Effector CD8-positive, alpha-beta T cell (primary cell): ENCODE data around the gene KIF18B.

ENCODE experiments used
- DNase-seq: peaks from one replicate; lab custom pipeline; 2025; lab: John Stamatoyannopoulos, UW

KIF18B gene

GRCh38 chr17:44940317-44940716 lies 7.3 kb downstream of the KIF18B start:
- no peak for DNase-seq

GRCh38 chr17:44935116-44935515 lies 12.5 kb downstream of the KIF18B start:
- no peak for DNase-seq

GRCh38 chr17:44934745-44935105 lies 12.8 kb downstream of the KIF18B start:
- DNase-seq = no peak

GRCh38 chr17:44933824-44934744 lies 13.5 kb downstream of the KIF18B start:
- no peak for DNase-seq

DNA sequence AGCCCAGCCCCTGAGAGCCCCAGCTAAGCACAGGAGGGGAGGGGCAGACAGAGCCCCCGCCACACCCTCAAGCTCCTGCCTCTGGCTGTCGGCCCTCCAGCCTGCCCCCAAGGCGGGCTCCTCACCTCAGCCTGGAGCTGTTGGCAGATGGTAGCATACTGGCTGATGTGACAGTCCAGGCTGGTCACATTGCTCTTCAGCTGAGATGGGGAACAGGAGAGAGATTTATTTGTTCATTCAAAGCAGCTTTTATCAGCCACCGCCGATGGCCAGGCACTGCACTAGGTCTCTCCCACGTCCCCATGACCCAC lies 14.8 kb downstream of the KIF18B start:
- DNase-seq = no peak

GRCh38 chr17:44932096-44932786 lies 15.3 kb downstream of the KIF18B start:
- no peak for DNase-seq

DNA sequence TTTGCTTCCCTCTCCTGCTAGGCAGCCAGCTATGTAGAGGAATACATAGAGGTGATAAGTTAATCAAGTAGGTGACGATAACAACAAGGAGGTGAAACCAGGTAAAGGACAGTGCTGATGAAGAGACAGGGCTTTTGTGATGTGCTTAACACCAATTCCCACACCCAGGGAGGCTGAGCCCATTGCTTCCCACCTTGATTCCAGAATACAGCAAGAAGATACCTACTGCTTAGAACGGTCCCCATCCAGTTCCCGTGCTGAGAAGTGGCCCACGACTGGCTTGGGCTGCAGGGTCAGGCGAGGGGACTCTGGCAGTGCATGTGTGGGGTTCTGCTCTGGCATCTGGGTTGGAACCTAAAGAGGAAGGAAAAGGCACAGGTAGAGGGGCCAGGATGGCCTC lies 16.2 kb downstream of the KIF18B start:
- no peak for DNase-seq

DNA sequence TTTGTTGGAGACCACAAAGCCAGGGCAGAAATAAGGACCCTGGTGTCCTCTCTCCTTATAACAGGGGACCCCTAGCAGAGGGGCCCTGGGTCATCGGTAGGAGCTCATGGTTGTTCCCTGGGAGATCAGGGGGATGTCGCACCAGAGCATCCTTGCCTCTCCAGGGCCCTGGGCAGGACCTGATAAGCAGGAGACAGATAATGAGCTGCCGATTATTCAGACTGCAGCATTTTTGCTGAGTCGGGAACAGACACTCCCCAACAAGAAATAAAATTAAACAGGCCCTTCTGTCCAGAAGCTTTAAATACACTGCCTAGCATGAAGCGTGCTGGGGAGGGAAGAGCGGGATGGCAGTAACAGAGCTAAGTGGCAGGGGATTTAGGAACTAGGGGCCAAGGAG lies 16.9 kb downstream of the KIF18B start:
- DNase-seq = no peak

GRCh38 chr17:44928950-44929720 lies 18.4 kb downstream of the KIF18B start:
- DNase-seq = no peak

GRCh38 chr17:44928136-44928535 lies 19.4 kb downstream of the KIF18B start:
- no peak for DNase-seq

DNA sequence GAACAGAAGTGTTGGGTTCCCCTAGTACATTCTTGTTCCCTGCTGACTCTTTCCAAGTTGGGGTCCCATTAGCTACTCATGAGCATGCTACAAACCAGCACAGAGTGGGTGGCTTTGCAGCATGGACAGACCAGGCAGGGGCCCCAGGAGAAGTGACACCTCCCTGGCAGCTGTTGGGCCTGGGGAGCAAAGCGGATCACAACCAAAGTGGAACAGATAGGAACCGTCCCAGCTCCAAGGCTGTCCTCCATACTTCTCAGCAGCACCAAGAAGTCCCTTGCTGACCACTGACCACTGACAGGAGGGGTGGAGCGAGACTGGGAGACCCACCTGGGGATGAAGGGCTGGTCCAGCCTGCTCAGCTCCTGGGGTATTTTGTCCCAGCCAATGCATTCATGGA lies 19.9 kb downstream of the KIF18B start:
- DNase-seq = no peak

DNA sequence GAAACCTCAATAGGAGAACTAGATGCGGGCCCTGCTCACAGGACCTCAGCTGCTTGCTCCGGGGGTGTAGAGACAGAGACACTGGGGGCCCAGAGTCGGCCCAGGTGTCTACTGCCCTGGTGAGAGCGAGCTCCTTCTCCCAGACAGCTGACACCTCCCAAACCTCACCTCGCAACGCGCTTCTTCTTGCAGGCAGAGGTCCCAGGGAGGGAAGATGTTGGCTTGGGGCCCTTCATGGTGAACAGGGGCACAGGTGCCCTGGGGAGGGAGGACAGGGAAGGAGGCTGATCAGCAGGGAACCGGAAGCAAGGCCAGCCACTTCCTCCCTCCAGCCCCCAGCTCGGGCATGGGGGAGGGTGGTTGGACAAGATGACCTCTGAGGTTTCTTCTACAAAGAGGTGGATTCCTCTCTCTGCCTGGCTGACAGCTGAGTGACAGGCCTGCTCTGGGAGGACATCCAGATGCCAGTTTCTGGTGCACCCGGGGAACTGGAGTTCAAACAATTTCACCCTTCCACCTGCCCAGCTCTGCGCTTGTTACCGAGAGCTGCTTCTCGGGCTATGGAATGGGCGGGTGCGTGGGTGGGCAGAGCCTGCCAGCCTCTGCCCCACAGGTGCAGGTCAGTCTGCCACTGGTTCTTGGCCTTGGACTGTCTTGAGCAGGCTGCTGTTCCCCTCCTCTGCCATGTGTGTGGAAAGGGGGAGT lies 20.6 kb downstream of the KIF18B start:
- DNase-seq = no peak

DNA sequence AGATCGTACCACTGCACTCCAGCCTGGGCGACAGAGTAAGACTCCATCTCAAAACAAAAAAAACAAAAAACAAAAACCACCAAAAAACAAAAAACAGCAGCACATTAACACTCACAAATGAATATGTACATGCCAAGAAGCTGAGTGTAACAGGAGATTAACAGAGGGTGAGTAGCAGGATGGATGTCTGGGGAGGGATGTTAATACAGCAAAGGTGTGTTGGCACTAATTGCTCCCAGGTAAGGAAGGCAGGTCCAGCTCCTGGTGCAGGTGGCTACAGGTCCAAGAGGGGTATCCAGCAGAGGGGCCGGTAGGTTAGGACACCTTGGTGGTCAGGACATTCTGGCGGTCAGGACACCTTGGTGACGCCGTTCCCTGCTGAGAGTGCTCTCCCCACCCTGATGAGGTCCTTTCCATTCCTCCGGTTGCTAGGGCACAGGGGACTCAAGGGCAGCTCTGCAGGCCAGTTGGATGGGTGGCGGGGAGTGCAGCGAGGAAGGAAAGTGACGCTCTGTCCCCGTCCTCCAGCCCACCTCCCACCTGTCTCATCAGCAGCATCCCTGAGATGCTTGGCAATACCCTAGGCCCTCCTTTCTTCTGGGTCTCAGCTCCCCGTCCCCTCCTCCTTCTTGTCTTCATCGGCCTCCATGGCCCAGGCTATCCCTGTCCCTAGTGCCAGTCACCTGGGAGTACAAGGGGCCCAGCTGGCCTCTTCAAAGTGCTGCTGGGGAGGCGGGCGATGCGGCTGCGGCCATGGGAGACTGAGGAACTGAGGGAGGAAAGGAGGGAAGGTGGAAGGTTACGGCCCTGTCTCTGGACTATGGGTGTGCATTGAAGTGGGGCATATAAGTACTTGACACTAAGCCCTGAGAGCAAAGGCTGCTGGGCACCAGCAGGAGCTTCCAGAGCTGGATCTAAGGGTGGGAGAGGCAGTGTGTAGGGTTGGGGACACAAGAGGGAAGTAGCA lies 21.6 kb downstream of the KIF18B start:
- no peak for DNase-seq

DNA sequence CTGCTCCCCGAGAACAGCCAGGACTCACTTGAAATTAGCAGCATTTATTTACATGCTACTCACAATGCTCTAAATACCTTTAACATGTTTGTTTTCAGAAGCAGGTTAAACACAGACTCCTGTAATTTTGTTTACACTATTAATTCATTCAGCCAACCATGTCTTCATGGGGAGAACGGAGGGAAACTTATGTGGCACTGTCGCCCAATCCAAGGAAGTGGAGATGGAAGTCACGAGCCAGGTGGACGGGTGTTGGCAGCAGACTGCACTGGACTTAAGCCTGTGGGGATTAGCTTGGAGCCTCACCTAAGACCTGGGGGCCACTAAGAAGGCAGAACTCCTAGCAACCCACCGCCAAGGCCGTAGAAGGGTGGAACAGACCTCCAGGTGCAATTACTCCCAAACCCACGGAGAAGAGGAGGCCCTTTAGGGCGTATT lies 23.4 kb downstream of the KIF18B start:
- no peak for DNase-seq

DNA sequence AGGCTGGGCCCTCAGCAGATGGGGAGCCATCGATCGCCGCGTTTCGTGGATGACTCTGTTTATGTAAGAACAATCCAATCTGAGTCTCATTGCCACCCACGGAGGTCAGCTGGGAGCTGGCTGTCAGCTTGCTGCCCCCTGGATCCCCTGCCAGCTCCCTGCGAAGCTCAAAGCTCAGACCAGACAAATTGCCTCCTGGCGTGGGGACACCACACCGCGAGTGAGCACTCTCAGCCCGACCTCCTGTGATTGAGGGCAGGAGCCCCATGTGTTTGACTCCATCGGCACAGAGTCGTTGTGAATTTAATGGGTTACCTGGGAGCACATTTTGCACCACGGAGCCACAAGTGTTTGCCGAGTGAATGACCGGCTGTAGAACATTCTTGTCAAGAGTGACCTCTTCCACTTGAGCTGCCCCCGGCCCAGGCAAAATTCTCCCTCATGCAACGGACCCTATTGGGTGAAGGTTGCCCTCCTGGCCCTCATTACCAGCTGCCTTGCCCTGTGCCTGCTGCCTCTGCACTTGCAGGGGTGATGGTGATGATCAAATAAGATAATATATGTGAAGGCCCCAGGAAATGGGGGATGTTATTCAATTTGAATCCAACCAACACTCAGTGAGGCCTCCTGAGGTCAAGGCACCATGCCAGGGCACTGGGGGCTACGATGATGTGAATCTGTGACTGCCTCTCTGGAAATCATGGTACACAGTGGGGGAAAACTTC lies 24.7 kb downstream of the KIF18B start:
- no peak for DNase-seq

GRCh38 chr17:44922136-44922535 lies 25.4 kb downstream of the KIF18B start:
- no peak for DNase-seq

DNA sequence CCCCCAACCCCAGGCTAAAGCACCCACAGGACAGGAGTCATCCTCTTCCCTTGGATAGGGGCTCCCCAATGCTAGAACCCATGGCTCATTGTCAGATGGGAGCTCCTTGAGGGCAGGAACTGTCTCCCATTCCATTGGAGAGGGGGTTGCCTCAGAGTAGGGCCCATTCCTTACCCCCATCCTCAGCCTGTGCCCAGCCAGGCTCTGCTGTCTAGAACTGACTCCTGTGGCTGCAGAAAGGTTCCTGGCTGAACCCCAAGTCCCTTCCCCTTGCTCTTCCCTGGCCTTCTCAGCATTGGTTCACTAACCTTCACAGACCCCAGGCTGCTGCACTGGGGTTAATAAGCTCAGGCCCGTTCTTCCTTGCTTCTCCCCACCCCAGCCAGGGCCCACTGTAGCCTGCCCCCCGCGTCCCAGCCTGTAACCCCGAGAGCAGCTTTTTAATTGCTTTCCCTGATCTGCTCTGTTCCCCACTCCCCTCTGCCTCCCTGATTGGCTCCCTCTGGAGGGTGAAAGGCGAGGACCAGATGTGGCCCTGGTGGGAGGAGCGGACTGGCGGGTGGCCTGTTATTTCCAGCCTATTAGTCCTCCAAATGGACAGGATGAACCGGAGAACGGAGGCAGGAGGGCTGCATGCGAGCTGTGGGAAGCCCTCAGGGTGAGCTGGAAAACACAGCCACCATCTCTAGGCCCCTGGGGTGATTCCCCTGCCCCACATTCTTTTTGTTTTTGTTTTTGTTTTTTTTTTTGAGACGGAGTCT lies 26.3 kb downstream of the KIF18B start:
- DNase-seq = no peak

GRCh38 chr17:44920565-44920940 lies 27.0 kb downstream of the KIF18B start:
- no peak for DNase-seq

DNA sequence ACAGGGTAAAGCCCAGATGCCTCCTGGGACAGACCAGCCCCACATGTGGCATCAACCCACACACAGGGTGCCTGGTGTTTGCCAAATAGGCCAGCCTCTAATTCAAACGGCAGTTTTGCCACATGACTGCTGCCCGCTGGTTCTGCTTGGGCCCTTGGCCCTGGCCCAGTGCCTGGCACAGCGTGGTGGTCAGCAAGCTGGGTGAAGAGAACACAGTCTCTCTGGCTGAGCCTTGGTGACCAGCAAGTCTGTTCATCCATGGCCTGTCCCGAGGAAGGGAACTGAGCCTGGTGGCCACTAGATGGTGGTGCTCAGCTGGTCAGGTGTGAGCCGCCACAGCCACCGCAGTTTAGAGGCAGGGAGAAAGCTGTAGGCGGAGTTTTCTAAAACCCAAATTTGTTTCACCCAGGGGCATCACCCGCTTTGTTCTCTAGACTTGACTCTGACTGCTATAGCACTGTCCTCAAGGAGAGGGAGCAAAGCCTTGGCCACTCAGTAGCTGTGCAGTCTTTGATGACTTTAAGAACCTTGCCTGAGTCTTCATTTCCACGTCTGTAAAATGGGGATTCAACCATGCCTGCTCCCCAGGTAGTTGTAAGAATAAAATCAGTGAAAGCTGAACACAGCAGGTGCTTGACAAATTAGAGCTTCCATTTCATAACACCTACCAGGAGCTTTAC lies 27.5 kb downstream of the KIF18B start:
- DNase-seq = peak; percentile 25
